Stimulated activated naive CD8-positive, alpha-beta T cell treated with anti-CD3 and anti-CD28 coated beads, Interleukin-15, amount 100 ng/mL, for 72 hours (primary cell): ENCODE data around the gene SLC22A24.
"Not testable (repeated sequence)": the region's sequence is repeated elsewhere in the genome, so short reads cannot be mapped to it uniquely, and the experiment has no call there.

Source experiments
- ATAC-seq: fragments of 150-1000 bp; cut with Tn5 transposase; 2 replicates; pipeline ENCODE4 v1.10.0; 2021; ENCODE audit warnings: mild to moderate bottlenecking, moderate library complexity
- DNase-seq, 2 donors: peaks; one replicate each; pipeline ENCODE4 v3.0.0; 2021 to 2022
- H3K27ac Mint-ChIP-seq, 2 donors: one replicate each; pipeline ENCODE4 v1.8.0; 2022; ENCODE audit warnings: mild to moderate bottlenecking in 2 of 2, mixed read lengths in 2 of 2, moderate library complexity in 2 of 2
- H3K27me3 Mint-ChIP-seq: one replicate; pipeline ENCODE4 v1.8.0; 2022; ENCODE audit warnings: mixed read lengths
- H3K4me1 Mint-ChIP-seq: one replicate; pipeline ENCODE4 v1.8.0; 2022; ENCODE audit warnings: mild to moderate bottlenecking, mixed read lengths
- H3K4me3 Mint-ChIP-seq, 2 donors: one replicate each; pipeline ENCODE4 v1.8.0; 2022; ENCODE audit warnings: mild to moderate bottlenecking in 2 of 2, mixed read lengths in 2 of 2, moderate library complexity in 1 of 2
- H3K9me3 Mint-ChIP-seq, 2 donors: one replicate each; pipeline ENCODE4 v1.8.0; 2022; ENCODE audit warnings: mixed read lengths in 2 of 2

The SLC22A24 gene

GRCh38 chr11:63144121-63144520 lies at the start of gene SLC22A24:
TSS of gene SLC22A24 (minus strand) at chr11:63144221. CDS start at chr11:63143779, 442 bp downstream.
- Mint-ChIP-seq H3K9me3 (no peaks in the 10 kb centered on the region), H3K4me1 (no peaks in the 10 kb centered on the region), H3K4me3 (no peak within 1 kb of the TSS), H3K27ac (no peak within 1 kb of the TSS), H3K27me3 (peaks cover 22% of the 10 kb centered on the region)
- DNase-seq, result no peak
- ATAC-seq, result no peak

GRCh38 chr11:63180536-63180935 lies 36.5 kb upstream of the SLC22A24 start:
- no peak for DNase-seq
- Mint-ChIP-seq H3K9me3 (peaks cover 4 to 7% of the 10 kb centered on the region in 2 donors), H3K4me3 (no peak overlapping the region), H3K4me1 (no peaks in the 10 kb centered on the region), H3K27me3 (peaks cover 32% of the 10 kb centered on the region), H3K27ac (no peak overlapping the region)
- no peak for ATAC-seq

- peaks cover 4 to 7% of the 10 kb centered on the region in 2 donors for H3K9me3 Mint-ChIP-seq
- peaks cover 36% of the 10 kb centered on the region for H3K27me3 Mint-ChIP-seq
- H3K27ac Mint-ChIP-seq, result no peak overlapping the region
- no peak for ATAC-seq
- no peak for DNase-seq
- no peaks in the 10 kb centered on the region for H3K4me1 Mint-ChIP-seq
- H3K4me3 Mint-ChIP-seq, result no peak overlapping the region
Measured at GRCh38 chr11:63179432-63180041, 35.5 kb upstream of the SLC22A24 start.

- peaks cover 4 to 7% of the 10 kb centered on the region in 2 donors for H3K9me3 Mint-ChIP-seq
- no peak overlapping the region for H3K4me3 Mint-ChIP-seq
- no peaks in the 10 kb centered on the region for H3K4me1 Mint-ChIP-seq
- DNase-seq (no peak), ATAC-seq (no peak)
- H3K27ac Mint-ChIP-seq, result no peak overlapping the region
- peaks cover 32% of the 10 kb centered on the region for H3K27me3 Mint-ChIP-seq
Measured at GRCh38 chr11:63177872-63178271, 33.9 kb upstream of the SLC22A24 start.

GRCh38 chr11:63165706-63166310 lies 21.8 kb upstream of the SLC22A24 start:
- Mint-ChIP-seq H3K27ac (no peak overlapping the region), H3K9me3 (no peaks in the 10 kb centered on the region), H3K4me1 (no peaks in the 10 kb centered on the region), H3K27me3 (peaks cover 75% of the 10 kb centered on the region), H3K4me3 (no peak overlapping the region)
- ATAC-seq, result no peak
- DNase-seq, result no peak

GRCh38 chr11:63155794-63156193 lies 11.8 kb upstream of the SLC22A24 start:
- Mint-ChIP-seq H3K27ac (peak overlapping the region in 1 of 2 donors; percentile 55), H3K27me3 (peaks cover 55% of the 10 kb centered on the region), H3K4me1 (no peaks in the 10 kb centered on the region), H3K9me3 (peaks cover 0 to 7% of the 10 kb centered on the region in 2 donors), H3K4me3 (no peak overlapping the region)
- no peak for ATAC-seq
- DNase-seq, result no peak

GRCh38 chr11:63146581-63146980 lies 2.6 kb upstream of the SLC22A24 start:
- DNase-seq (no peak), ATAC-seq (no peak)
- Mint-ChIP-seq H3K27ac (no peak overlapping the region), H3K4me3 (no peak overlapping the region), H3K27me3 (peaks cover 22% of the 10 kb centered on the region), H3K9me3 (no peaks in the 10 kb centered on the region), H3K4me1 (no peaks in the 10 kb centered on the region)

- no peak for ATAC-seq
- H3K27me3 Mint-ChIP-seq, result peaks cover 23% of the 10 kb centered on the region
- H3K4me1 Mint-ChIP-seq, result no peaks in the 10 kb centered on the region
- H3K9me3 Mint-ChIP-seq, result no peaks in the 10 kb centered on the region
- DNase-seq, result no peak
- no peak overlapping the region for H3K4me3 Mint-ChIP-seq
- H3K27ac Mint-ChIP-seq, result no peak overlapping the region
Measured at GRCh38 chr11:63142459-63142858, 1.6 kb downstream of the SLC22A24 start.

GRCh38 chr11:63132985-63133775 lies 10.8 kb downstream of the SLC22A24 start:
- Mint-ChIP-seq H3K27ac (no peak overlapping the region), H3K27me3 (peaks cover 67% of the 10 kb centered on the region)

GRCh38 chr11:63099555-63099954 lies 44.5 kb downstream of the SLC22A24 start:
- Mint-ChIP-seq H3K27me3 (peaks cover 13% of the 10 kb centered on the region), H3K27ac (no peak overlapping the region), H3K4me1 (no peaks in the 10 kb centered on the region), H3K4me3 (no peak overlapping the region), H3K9me3 (peaks cover 8 to 12% of the 10 kb centered on the region in 2 donors)
- DNase-seq (no peak), ATAC-seq (no peak)

More at GRCh38 chr11:63132985-63133775, 10.8 kb downstream of the SLC22A24 start:
- H3K4me3 Mint-ChIP-seq, result no peak overlapping the region
- DNase-seq, result no peak
- H3K4me1 Mint-ChIP-seq, result no peaks in the 10 kb centered on the region
- no peak for ATAC-seq
- peaks cover 0 to 14% of the 10 kb centered on the region in 2 donors for H3K9me3 Mint-ChIP-seq

GRCh38 chr11:63080682-63081081 lies 63.3 kb downstream of the SLC22A24 start:
- peaks cover 42% of the 10 kb centered on the region for H3K27me3 Mint-ChIP-seq

GRCh38 chr11:63046203-63046602 lies 97.8 kb downstream of the SLC22A24 start:
- H3K9me3 Mint-ChIP-seq, H3K4me1 Mint-ChIP-seq, DNase-seq, ATAC-seq, H3K27ac Mint-ChIP-seq, H3K4me3 Mint-ChIP-seq, H3K27me3 Mint-ChIP-seq: not testable (repeated sequence)

More at GRCh38 chr11:63080682-63081081, 63.3 kb downstream of the SLC22A24 start:
- Mint-ChIP-seq H3K9me3 (peaks cover 6 to 7% of the 10 kb centered on the region in 2 donors), H3K4me1 (no peaks in the 10 kb centered on the region), H3K4me3 (no peak overlapping the region), H3K27ac (no peak overlapping the region)
- no peak for ATAC-seq
- DNase-seq, result no peak

- DNase-seq (no peak), ATAC-seq (no peak)
- H3K9me3 Mint-ChIP-seq, result no peaks in the 10 kb centered on the region
- H3K4me1 Mint-ChIP-seq, result no peaks in the 10 kb centered on the region
- H3K27me3 Mint-ChIP-seq, result peaks cover 41% of the 10 kb centered on the region
- H3K27ac Mint-ChIP-seq, result no peak overlapping the region
- no peak overlapping the region for H3K4me3 Mint-ChIP-seq
Measured at GRCh38 chr11:63042596-63042995, 101.4 kb downstream of the SLC22A24 start.

GRCh38 chr11:63032457-63032856 lies 111.6 kb downstream of the SLC22A24 start:
- Mint-ChIP-seq H3K27me3 (peaks cover 31% of the 10 kb centered on the region), H3K4me3 (no peak overlapping the region), H3K4me1 (no peaks in the 10 kb centered on the region), H3K9me3 (no peaks in the 10 kb centered on the region), H3K27ac (no peak overlapping the region)
- DNase-seq, result no peak
- no peak for ATAC-seq
